H1 (cell line): ENCODE measurements around the gene SNAPC3.

Experiments used
- CTCF ChIP-seq, 3 experiments: IDR thresholded peaks; 1 replicate in 2 of 3; 2 replicates in 1 of 3; pipeline versions ENCODE4 v1.5.1 to v1.6.1; 2011; ENCODE audit warnings: low read length in 3 of 3, mild to moderate bottlenecking in 3 of 3, inconsistent platforms in 2 of 3, low read depth in 1 of 3, moderate library complexity in 1 of 3; ENCODE audit not compliant: insufficient read depth in 1 of 3; ENCODE audit errors: control extremely low read depth in 1 of 3
- EGR1 ChIP-seq: IDR thresholded peaks from 2 replicates; pipeline ENCODE4 v1.6.1; 2011; ENCODE audit warnings: low read depth, low read length, borderline replicate concordance
- USF2 ChIP-seq: IDR thresholded peaks from 2 replicates; pipeline ENCODE4 v1.6.1; 2011; ENCODE audit warnings: low read length, improper control_type of control experiment

- no peak for TF ChIP-seq CTCF (IDR thresholded peaks at IDR 0.05; ENCODE audit: control extremely low read depth in 1 of 3, insufficient read depth in 1 of 3, low read depth in 1 of 3, low read length in 3 of 3)
- no peak for TF ChIP-seq EGR1
- TF ChIP-seq USF2 = no peak
Measured at GRCh38 chr9:15501179-15501578, 78.5 kb downstream of the SNAPC3 start.
